GM10266 (cell line): ENCODE data around the gene APBB2.
A peak's percentile ranks its signal among the peaks of the same experiment; 100 is the strongest.

Experiments used
- DNase-seq: peaks from one replicate; pipeline ENCODE4 v3.0.0; 2012; ENCODE audit errors: extremely low spot score
- TF ChIP-seq, protein P1 (sequence below): IDR thresholded peaks from 2 replicates; pipeline ENCODE4 v1.5.1; 2012; ENCODE audit warnings: mild to moderate bottlenecking, low read depth; ENCODE audit not compliant: control insufficient read depth, insufficient read depth; ENCODE audit errors: missing control alignments

The APBB2 gene

DNA sequence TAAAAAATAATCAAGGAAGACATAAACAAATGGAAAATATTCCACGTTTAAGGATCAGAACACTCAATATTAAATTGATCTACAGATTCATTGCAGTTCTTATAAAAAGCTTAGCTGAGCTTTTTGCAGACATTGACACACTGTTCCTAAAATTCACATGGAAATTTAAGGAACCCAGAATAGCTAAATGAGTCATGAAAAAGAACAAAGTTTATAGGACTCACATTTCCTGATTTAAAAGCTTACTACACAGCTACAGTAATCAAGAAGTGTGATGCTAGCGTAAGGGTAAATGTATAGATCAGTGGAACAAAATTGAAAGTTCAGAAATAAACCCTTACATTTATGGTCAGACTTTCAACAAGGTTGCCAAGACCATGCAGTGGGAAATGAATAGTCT is 431.5 kb downstream of the APBB2 start:
- TF ChIP-seq, protein P1, sequence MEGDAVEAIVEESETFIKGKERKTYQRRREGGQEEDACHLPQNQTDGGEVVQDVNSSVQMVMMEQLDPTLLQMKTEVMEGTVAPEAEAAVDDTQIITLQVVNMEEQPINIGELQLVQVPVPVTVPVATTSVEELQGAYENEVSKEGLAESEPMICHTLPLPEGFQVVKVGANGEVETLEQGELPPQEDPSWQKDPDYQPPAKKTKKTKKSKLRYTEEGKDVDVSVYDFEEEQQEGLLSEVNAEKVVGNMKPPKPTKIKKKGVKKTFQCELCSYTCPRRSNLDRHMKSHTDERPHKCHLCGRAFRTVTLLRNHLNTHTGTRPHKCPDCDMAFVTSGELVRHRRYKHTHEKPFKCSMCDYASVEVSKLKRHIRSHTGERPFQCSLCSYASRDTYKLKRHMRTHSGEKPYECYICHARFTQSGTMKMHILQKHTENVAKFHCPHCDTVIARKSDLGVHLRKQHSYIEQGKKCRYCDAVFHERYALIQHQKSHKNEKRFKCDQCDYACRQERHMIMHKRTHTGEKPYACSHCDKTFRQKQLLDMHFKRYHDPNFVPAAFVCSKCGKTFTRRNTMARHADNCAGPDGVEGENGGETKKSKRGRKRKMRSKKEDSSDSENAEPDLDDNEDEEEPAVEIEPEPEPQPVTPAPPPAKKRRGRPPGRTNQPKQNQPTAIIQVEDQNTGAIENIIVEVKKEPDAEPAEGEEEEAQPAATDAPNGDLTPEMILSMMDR: no peak
- DNase-seq: no peak

- TF ChIP-seq, protein P1: no peak
- DNase-seq: no peak
Observed at GRCh38 chr4:40778090-40778489, 436.3 kb downstream of the APBB2 start.

DNA sequence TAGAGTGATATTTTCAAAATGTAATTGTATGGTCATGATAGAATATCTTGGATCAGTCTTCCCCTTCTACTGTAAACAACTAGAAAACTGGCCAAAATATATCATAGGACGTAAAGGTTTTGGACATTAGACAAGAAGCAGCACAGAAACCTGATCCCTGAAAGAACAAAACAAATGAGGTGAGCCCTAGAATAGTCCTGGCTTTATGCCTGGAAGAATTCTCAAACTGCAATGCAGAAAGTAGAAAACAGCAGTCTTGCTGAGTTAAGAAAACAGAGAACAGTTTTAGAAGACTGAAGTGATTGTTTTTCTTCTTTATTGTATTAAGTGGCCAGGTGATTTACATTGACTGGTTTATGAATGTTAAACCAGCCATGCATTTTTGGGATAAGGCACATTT is 445.1 kb downstream of the APBB2 start:
- DNase-seq: no peak
- TF ChIP-seq, protein P1: no peak

DNA sequence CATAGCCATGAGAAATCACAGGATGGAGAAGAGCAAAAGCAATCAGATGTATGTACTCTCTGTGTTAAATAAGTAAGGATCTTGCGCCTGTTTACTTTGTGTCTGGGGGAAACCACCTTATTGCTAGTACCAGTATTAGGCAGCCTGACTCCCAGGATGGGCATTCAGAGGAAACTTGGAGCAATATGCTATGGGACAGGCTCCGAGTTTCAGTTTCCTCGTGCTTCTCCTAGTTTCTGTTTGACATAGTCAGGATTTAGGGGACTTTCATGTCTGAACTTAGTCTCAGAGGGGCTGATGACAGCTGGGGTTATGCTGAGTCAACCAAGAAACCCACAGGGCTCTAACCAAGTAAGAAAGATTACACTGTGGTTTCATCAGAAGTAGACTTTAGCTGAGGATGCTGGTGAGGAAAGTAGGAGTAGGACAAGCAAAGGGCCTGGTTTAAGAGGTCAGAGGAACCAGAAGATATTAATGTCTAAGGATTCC is 451.1 kb downstream of the APBB2 start:
- peak; percentile 69 for DNase-seq

More for the DNA sequence above, 451.1 kb downstream of the APBB2 start:
- TF ChIP-seq, protein P1: no peak
